Limb (tissue), 2 donors: ENCODE results near the gene C16orf92.
"Not testable (repeated sequence)": the region's sequence is repeated elsewhere in the genome, so short reads cannot be mapped to it uniquely, and the experiment has no call there.

Source experiments
- DNase-seq, 2 donors: peaks; one replicate each; pipeline ENCODE4 v3.0.0-alpha.2; 2016; ENCODE audit errors: extremely low spot score in 2 of 2

C16orf92 gene

DNA sequence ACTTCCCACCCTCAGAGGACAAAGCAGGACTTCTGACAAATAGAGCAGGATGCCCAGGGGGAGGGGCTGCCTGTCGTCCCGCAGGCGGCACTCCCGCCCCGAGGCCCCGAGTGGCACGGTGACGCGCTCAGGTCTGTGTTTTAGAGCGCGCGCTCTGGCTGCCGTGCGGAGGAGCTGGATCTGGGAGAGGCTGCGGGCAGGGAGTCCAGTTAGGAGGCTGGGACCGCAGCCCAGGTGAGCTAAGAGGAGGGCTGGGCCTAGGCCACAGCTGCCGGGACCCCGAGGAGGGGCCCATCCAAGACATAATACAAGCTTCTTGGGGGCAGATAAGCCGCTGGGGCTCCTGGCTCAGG is 18.6 kb upstream of the C16orf92 start:
- DNase-seq: no peak

DNA sequence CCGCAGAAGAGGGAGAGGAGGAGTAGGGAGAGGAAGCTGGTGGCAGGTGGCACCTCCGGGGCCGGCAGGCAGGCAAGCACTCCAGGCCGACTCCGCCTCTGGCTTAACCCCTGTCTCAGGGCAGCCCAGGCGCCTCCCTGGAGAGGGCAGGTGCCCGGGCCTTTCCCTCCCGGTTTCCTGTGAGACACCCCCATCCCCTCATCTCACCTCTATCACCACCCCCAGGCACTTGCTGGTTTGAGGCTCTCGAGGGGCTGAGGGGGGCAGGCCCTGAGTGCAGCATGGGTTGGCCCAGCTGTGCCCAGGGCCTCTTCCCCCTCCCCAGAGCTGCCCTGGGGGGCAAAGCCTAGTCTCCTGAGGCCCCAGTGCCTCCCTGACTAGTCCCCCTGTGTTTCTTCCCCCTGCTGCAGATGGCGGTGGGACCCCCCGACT is 18.2 kb upstream of the C16orf92 start:
- no peak for DNase-seq

DNA sequence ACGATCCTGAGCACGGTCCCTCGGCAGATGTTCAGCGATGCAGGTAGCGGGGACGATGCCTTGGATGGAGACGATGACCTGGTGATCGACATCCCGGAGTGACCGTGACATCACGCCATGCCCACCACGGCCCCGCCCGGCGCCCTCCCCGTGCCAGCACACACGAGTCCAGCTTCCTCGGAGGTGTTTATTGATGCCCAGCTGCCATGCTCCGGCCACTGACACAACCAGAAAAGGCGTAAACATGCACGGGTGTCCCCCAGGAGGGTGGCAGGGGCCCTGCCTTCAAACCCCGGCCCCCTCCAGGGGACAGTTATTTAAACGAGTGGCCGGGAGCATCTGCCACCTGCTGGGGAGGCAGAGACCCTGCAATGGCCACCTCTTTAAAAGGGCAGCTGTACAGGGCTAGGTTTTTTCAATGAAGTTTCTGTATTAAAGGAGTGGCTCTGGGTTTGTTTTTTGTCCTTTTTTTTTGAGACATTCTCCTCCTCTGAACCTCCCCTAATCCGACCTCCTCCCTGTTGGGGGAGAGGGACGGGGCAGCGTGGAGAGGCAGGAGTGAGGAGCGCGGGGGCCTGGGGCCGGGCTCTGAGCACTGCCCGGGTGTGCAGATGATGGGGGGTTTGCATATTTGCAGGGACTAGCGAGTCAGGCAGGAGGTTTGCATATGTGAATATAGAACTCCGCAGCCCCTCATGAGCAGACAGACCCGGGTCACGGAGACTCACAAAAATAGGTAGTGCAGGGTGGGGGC is 17.5 kb upstream of the C16orf92 start:
- peak in 1 of 2 donors; percentile 10 for DNase-seq

DNA sequence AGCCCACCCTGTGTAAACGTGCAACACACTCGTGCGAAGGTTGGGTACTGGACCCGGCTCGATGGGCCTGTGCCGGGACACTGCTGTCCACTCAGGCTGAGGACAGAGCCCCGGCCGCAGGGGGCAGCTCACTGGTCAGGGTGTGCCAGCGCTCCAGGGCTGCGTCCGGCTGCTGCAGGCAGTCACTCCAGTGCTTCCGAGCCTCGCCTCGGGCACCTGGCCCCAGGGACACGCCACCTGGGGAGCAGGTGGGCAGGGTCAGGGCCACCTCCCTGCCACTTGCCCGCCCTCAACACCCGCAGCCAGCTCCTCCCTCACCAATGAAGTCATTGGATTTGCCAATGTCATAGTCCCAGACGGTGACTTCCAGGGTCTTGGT is 16.9 kb upstream of the C16orf92 start:
- DNase-seq: no peak

DNA sequence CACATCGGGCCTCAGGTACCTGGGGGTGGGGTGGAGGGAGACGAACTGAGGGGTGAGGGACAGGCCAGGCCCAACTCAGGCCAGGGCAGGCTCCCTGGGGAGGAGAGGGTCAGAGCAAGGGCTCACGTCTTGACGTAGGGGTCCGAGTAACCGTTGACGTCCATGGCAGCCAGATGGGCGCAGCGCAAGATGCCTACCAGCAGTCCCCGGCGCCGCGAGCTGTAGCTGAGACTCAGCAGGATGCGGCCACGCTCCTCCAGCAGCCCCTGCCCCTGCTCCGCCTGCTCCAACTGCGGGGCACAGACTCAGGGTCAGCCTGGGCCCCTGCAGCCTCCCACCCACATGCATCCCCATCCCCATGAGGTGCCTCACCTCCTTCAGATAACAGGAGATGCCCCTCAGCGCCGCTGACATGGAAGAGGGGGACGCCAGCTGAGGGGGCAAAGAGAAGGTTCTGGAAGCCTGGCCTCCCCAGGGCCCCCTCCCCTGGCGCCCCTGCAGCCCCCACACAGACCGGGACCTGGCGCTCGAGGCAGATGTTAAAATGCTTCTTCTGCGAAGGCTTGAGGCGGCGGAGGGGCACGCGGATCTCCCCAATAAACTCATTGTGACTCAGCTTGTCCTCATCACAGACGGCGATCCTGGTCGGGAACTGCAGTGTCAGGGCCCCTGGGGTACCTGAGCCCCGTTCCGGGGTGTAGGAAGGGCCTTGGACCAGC is 16.2 kb upstream of the C16orf92 start:
- peak in 1 of 2 donors; percentile 27 for DNase-seq

DNA sequence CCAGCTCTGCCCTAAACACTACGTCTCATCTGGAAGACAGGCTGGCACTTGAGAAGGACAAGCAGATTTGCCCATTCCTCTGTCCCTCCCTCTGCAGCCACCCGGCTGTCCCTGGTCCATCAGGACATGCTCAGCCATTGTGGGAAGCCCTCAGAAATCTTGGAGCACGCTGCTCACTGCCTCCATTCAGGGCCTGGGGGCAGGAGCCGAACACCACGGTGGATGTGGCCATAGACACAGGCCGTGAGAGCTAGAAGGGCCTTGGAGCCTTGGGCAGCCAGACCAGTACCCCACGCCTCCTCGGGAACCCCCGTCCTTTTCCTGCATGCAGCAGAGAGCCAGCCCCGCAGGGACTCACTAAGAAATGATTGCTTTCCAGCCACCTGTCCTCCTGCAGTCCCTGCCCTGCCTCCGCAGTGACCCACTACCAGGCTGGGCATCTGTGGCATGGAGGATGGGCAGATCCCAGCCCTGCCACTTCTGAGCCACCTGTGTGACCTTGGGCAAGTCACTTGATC is 15.6 kb upstream of the C16orf92 start:
- peak in 1 of 2 donors; percentile 26 for DNase-seq

DNA sequence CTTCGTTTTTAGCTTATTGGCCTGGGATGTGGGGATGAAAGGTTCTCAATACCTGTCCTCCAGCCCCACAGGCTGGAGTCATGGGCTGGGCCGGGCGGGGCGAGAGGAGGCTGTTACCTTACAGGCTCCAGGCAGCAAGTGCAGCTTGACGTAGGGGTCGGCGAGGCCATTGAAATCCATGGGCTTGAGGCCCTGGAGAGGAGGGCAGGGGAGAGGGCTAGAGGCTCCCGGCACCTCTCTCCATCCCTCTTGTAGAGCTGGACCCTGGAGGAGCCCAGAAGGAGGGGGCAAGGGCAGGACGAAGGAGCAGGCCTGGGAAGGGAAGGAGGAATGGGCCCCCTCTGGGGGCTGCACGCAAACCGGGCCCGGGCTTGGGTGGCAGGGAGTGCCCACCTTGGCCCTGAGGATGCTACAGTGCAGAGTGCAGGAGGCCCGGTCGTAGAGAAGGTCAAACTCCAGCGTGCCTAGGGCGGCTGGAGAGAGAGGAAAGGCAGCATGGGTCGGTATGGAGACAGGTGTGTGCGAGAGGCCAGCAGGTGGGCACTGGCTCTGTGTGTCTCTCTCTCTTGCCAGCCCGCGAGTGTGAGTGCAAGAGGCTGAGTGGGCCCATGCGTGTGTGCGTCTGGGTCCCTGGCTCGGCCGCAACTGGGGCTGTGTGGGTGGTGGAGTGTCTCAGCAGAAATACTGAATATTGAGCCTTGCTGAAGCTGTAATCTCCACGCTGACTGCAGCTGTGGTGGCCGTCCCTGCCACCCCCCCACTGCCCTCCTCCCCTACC is 13.7 kb upstream of the C16orf92 start:
- DNase-seq: no peak

DNA sequence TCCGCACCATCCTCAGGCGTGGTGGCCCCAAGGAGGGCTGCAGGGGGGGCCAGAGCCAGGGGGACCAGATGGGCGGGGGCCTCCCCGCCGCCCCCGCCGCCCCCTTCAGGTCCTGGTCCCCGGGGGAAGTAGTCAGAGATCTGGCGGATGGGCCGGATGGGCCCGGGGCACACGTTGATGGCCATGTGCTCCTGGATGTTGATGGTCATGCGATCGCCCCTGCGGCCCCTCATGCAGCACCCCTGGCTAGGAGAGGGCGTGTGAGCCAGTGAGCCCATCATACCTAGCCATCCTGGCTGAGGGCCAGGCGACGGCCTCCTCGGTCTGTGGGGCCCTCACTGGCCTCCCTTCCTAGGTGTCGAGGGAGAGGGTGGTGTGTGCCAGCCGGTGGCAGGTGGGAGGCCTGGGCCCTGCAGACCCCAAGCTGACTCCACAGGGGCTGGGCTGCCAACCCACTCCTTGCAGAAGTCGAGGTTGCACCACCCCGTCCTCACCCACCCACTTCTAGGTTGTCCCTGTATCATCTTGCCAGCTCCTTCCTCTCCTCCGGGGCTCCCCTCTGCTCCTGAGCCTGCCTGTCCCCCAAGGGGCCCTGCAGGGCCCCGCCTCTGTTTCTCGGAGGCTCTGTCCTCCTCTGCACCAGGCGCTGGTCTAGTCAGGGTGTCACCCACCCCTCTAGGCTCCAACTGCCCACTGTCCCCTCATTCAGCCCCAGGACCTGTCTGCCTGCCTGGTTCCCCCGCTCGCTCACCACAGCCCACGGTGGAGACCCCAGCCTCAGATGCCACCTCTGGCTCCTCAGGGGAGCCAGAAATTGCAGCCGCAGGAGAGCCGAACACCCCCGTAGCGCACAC is 12.8 kb upstream of the C16orf92 start:
- DNase-seq: no peak

DNA sequence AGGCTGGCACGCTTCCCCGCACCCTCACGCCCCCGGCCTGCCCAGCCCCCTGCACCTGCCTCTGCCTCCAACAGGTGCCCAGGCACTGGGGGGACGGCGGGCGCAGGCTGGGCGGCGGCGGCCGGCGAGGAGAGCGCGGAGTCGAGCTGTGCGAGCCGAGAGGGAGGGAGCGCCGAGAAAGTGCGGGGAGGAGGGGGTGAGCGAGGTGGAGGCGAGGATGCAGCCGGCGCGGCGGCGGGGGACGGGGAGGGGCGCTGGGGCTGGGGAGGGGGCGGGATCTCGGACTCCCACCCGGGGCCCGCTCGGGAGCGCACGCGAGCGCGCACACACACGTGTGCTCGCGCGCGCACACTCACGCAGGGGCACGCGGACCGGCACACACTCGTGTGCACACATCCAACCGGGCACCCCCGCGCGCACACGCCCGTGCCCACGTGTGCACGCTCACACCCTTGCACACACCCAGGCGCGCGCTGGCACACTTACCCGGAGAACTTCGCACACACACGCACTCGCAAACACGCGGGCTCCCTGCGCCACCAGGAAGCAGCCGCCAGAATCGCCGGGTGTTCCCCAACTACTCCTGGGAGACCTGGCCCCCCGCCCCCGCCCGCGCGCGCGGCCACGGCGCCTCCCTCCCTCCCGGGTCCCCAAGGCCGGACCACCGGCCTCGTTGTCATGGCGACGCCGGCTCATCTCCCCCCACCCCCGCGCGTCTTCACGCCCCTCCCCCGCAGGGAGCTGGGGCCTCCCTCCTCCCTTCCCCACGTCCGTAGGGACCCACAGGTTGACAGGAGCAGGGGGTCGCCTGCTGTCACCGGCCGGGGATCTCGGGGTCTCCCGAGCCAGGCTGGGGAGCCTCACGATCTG is 11.9 kb upstream of the C16orf92 start, which contains the start of gene DOC2A:
DOC2A (minus strand) TSS at position 184 of the 870 bp plus-strand sequence. CDS start 805 bp downstream, outside the sequence.
- DNase-seq: peak in 1 of 2 donors; percentile 74

DNA sequence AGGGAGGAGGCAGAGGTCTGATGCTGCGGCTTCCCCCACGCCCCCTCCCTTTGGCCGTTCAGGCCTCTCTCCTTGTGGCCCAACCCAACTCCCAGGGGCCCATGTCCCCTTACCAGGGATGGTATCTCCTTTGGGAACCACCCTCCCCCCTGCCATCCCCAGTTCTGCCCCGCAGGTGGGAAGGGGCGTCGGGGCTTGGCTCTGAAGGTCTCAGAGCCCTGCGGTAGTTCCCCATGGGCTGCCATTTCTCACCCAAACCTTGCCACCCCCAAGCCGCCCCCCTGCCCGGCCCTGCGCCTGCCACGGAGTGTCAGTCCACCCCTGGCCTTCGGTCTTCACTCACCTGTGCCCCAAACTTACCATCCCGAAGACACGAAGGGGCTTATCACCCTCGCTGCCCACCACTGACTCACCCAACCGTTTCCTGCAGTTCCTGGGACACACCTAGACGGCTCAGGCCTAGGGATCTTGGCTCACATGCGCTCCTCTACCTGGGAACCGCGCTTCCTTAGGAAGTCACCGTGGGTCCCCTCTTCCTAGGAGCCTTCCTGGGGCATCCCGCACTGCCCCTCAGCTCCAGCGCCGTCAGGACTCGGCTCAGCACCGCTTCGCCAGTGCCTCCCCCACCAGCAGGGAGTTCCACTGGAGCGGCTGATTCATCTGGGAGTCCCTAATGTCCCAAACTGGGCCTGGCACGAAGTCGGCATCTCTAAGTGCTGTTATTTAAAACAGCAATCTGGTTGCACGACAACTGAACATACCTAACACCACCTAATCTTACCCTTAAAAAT is 11.1 kb upstream of the C16orf92 start:
- DNase-seq: peak in 1 of 2 donors; percentile 29

DNA sequence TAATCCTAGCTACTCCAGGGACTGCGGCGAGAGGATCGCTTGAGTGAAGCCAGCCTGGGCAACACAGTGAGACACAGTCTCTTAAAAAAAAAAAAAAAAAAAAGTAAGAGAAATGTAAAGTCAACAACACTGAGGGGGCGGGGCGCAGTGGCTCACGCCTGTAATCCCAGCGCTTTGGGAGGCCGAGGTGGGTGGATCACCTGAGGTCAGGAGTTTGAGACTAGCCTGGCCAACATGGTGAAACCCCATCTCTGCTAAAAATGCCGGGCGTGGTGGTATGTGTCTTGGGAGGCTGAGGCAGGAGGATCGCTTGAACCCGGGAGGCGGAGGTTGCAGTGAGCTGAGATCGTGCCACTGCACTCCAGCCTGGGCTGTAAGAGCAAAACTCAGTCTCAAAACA is 10.4 kb upstream of the C16orf92 start:
- DNase-seq: not testable (repeated sequence)

DNA sequence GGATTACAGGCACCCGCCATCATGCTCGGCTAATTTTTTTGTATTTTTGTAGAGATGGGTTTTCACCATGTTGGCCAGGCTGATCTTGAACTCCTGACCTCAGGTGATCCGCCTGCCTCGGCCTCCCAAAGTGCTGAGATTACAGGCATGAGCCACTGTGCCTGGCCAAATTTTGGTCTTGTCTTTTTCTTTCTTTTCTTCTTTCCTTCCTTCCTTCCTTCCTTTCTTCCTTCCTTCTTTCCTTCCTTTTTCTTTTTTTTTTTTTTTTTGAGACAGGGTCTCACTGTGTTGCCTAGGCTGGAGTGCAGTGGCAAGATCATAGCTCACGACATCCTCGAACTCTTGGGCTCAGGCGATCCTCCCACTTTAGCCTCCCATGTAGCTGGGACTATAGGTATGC is 7.5 kb upstream of the C16orf92 start:
- DNase-seq: not testable (repeated sequence)

DNA sequence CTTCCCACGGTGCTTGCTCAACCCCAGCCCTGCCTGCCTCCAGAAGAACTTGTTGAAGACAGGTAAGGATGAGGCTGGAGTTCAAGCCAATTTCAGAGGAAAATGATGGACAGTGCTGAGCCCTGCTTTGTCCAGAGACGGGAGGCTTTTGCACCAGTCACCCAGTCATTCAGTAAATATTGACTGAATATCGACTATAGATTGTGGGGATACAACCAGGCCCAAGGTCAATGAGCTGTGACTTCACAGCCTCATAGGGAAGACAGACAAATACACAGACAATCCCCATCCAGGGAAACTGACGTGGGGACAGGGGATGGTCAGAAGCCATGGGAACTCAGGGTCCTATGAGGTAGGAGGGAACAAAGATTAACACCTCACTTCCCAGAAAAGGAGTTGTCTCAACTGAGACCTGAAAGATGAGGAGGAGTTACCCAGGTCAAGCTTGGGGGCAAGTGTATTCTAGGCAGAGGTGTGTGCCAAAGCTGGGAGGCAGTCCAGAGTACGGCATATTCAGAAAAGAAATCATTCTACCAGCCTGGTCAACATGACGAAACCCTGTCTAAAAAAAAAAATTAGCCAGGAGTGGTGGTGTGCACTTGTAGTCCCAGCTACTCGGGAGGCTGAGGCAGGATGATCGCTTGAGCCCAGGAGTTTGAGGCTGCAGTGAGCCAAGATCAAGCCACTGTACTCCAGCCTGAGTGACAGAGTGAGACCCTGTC is 6.3 kb upstream of the C16orf92 start:
- no peak for DNase-seq

DNA sequence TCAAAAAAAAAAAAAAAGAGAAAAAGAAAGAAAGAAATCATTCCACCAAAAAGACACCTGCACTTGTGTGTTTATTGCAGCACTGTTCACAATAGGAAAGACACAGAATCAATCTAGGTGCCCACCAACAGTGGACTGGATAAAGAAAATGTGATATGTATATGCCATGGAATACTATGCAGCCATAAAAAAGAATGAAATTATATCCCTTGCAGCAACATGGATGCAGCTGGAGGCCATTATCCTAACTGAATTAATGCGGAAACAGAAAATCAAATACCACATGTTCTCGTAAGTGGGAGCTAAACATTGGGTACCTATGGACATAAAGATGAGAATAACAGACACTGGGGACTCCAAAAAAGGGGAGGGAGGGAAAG is 5.7 kb upstream of the C16orf92 start:
- DNase-seq: no peak

DNA sequence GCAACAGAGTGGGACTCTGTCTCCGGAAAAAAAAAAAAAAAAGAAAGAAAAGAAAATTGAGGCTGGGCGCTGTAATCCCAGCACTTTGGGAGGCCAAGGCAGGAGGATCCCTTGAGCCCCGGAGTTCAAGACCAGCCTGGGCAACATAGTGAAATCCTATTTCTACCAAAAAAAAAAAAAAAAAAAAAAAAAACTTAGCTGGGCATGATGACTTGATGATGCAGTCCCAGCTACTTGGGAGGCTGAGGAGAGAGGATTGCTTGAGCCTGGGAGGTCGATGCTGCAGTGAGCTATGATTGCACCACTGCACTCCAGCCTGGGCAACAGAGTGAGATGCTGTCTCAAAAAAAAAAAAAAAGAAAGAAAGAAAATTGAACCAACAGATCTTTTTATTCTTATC is 5.1 kb upstream of the C16orf92 start:
- not testable (repeated sequence) for DNase-seq

DNA sequence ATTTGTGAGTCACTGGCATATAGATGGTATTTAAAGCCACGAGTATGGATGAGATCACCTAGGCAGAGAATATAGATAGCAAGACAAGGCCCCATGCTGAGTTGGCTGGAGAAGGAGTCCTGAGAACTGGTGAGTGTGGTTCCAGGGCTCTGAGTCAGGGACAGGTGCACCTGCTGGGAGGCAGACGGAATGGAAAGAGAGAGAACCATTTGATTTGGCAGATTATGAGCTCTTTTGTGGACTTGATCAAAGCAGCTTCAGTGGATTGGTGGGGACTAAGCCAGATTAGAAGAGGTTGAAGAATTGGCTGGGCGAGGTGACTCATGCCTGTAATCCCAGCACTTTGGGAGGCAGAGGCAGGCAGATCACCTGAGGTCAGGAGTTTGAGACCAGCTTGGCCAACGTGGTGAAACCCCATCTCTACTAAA is 4.3 kb upstream of the C16orf92 start:
- no peak for DNase-seq

DNA sequence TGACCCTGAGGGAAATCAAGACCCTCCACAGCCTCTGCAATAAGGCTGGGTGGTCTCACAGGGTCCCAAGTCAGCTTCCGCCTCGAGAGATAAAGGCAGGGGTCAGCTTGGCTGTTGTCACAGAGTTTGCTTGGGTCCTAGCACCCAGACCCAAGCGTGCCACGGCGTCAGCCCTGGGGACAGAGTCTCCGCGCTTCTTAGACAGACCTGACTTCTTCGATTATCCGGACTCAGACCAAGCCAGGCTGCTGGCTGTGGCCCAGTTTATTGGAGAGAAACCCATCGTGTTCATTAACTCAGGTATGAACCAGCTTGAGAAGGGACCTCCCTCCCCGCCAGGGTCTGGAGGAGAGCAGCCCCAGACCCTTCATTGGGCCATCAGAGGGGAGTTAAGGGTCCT is 588 bp downstream of the C16orf92 start:
- no peak for DNase-seq

DNA sequence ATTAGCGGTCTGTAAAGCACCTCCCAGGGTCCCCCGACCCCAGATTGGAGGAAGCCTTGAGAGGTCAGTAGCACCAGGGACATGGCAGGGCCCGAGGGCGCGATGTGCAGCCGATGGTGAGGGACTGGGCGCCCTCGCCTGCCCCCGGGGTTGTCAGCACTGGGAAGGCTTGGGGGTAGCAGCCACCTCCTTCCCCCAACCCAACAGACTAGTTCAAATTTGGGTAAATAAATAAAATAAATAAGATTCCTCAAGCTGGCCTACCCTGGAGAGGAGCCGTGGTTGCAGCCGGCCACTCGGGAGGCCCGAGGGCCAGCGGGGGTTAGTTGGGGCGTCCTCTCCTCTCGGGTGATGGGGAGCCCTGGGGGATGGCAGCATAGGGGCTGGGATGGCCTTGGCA is 1.5 kb downstream of the C16orf92 start:
- DNase-seq: no peak

DNA sequence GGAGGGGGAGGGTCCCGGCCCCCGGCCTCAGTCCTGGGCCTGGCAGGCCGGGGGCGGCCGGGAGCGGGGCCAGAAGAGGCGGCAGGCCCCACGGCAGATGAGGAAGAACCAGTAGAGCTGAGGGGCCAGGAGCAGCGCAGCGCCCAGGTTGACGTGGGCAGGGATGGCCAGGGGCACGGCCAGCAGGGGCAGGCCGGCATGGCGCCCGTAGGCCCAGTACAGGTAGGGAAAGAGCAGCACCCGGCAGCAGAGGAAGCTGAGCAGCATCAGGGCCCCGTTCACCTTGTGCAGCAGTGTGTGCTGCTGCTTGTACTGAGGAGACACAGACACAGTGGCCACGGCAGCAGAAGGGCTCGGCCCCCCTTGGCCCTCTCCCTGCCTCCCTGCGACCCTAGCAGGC is 2.2 kb downstream of the C16orf92 start:
- DNase-seq: no peak
